IgD-negative memory B cell (primary cell): Measurements from ENCODE around the gene BTN1A1. TPM values are rescaled to one million over a fixed set of nuclear protein-coding genes. Genes with fewer than 3 reads are reported as not detected.

ENCODE experiments used
- H3K27ac Mint-ChIP-seq, 3 donors: one replicate each; pipeline ENCODE4 v1.8.0; 2020 to 2022; ENCODE audit warnings: mild to moderate bottlenecking in 3 of 3, mixed read lengths in 3 of 3, moderate library complexity in 1 of 3
- H3K27me3 Mint-ChIP-seq: one replicate; pipeline ENCODE4 v1.8.0; 2021; ENCODE audit warnings: mixed read lengths
- H3K36me3 Mint-ChIP-seq: one replicate; pipeline ENCODE4 v1.8.0; 2020; ENCODE audit warnings: mild to moderate bottlenecking, mixed read lengths
- H3K4me1 Mint-ChIP-seq, 3 donors: one replicate each; pipeline ENCODE4 v1.8.0; 2020 to 2022; ENCODE audit warnings: mixed read lengths in 3 of 3, mild to moderate bottlenecking in 1 of 3
- H3K4me3 Mint-ChIP-seq, 4 donors: one replicate each; pipeline ENCODE4 v1.8.0; 2020 to 2022; ENCODE audit warnings: mild to moderate bottlenecking in 4 of 4, mixed read lengths in 4 of 4, moderate library complexity in 3 of 4
- H3K9me3 Mint-ChIP-seq, 3 donors: one replicate each; pipeline ENCODE4 v1.8.0; 2020 to 2021; ENCODE audit warnings: mixed read lengths in 3 of 3, mild to moderate bottlenecking in 1 of 3
- polyA plus RNA-seq: library from polyadenylated mRNA; unstranded; fragments of 300-500 nt; fragmentation: Illumina TruSeq; gene quantifications from one replicate; pipeline ENCODE4 v1.2.3, GENCODE V29; 2021

BTN1A1 gene
- polyA plus RNA-seq, 1 donor from 2014 or later: 3.7 TPM

GRCh38 chr6:26471970-26472369 is 28.1 kb upstream of the BTN1A1 start:
- H3K27ac Mint-ChIP-seq: peak overlapping the region in 1 of 3 donors; percentile 99
- peak overlapping the region in 1 of 4 donors; percentile 18 for H3K4me3 Mint-ChIP-seq
- H3K27me3 Mint-ChIP-seq: no peaks in the 10 kb centered on the region
- peaks cover 14% of the 10 kb centered on the region for H3K36me3 Mint-ChIP-seq
- peaks cover 39 to 46% (median 39%) of the 10 kb centered on the region in 3 donors for H3K4me1 Mint-ChIP-seq
- H3K9me3 Mint-ChIP-seq: peaks cover 0 to 9% (median 3%) of the 10 kb centered on the region in 3 donors

DNA sequence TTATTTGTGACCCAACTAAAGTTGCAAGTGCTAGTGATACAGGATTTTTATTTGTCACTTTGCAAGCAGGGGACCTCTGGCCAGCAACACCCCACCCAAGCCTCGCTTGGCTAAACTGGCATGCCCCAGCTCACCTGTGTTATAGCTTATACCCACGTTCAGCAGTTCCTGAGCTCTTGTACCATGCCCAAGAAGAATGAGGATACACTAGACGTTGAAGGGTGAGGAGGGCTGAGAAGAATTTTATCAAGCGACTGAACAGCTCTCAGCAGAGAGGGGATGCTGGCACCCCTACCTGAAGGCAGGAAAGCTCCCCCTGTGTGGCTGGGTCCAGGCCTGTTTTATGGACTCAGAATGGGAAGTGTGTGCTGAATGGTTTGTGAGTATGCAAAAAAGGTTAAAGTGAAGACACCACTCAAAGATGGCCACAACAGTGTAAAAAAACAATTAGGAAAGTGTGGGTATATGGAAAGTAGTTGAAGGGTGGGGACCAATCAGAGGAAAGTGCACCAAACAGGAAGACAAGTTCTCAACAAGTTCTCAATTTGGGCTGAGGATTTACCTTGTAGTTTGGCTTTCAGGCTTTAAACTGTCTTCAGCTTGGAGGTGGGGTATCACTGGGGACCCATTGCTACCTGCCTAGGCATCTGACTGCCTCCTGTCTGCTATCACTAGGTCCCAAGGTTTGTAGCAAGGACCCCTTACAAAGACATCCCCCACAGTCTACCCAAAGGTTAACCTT is 27.4 kb upstream of the BTN1A1 start:
- Mint-ChIP-seq H3K27me3 (no peaks in the 10 kb centered on the region), H3K4me1 (peaks cover 42 to 53% (median 45%) of the 10 kb centered on the region in 3 donors), H3K9me3 (peaks cover 0 to 9% (median 3%) of the 10 kb centered on the region in 3 donors), H3K4me3 (peak overlapping the region; percentile 49 to 99 (median 97)), H3K36me3 (peaks cover 11% of the 10 kb centered on the region), H3K27ac (peak overlapping the region; percentile 98 to 99 (median 99))

GRCh38 chr6:26473429-26473757 is 26.7 kb upstream of the BTN1A1 start:
- H3K4me3 Mint-ChIP-seq: peak overlapping the region; percentile 96 to 99 (median 97)
- peaks cover 44 to 55% (median 50%) of the 10 kb centered on the region in 3 donors for H3K4me1 Mint-ChIP-seq
- peaks cover 0 to 9% (median 3%) of the 10 kb centered on the region in 3 donors for H3K9me3 Mint-ChIP-seq
- H3K27ac Mint-ChIP-seq: peak overlapping the region; percentile 98 to 99 (median 99)
- H3K36me3 Mint-ChIP-seq: peaks cover 6% of the 10 kb centered on the region
- H3K27me3 Mint-ChIP-seq: no peaks in the 10 kb centered on the region

- peaks cover 8% of the 10 kb centered on the region for H3K36me3 Mint-ChIP-seq
- peak overlapping the region; percentile 96 to 99 (median 97) for H3K4me3 Mint-ChIP-seq
- H3K27me3 Mint-ChIP-seq: no peaks in the 10 kb centered on the region
- peak overlapping the region; percentile 98 to 99 (median 99) for H3K27ac Mint-ChIP-seq
- H3K4me1 Mint-ChIP-seq: peaks cover 44 to 55% (median 50%) of the 10 kb centered on the region in 3 donors
- peaks cover 0 to 9% (median 1%) of the 10 kb centered on the region in 3 donors for H3K9me3 Mint-ChIP-seq
These were observed 26.2 kb upstream of the BTN1A1 start for GRCh38 chr6:26473758-26474438.

GRCh38 chr6:26474439-26474881 is 25.6 kb upstream of the BTN1A1 start:
- H3K36me3 Mint-ChIP-seq: peaks cover 4% of the 10 kb centered on the region
- H3K9me3 Mint-ChIP-seq: peaks cover 0 to 9% (median 1%) of the 10 kb centered on the region in 3 donors
- H3K4me3 Mint-ChIP-seq: peak overlapping the region; percentile 96 to 99 (median 97)
- peaks cover 47 to 57% (median 52%) of the 10 kb centered on the region in 3 donors for H3K4me1 Mint-ChIP-seq
- no peaks in the 10 kb centered on the region for H3K27me3 Mint-ChIP-seq
- peak overlapping the region; percentile 98 to 99 (median 99) for H3K27ac Mint-ChIP-seq

- H3K36me3 Mint-ChIP-seq: peaks cover 3% of the 10 kb centered on the region
- H3K9me3 Mint-ChIP-seq: peaks cover 0 to 9% (median 1%) of the 10 kb centered on the region in 3 donors
- no peaks in the 10 kb centered on the region for H3K27me3 Mint-ChIP-seq
- H3K4me3 Mint-ChIP-seq: peak overlapping the region in 2 of 4 donors; percentile 79 to 86
- peaks cover 59 to 69% (median 60%) of the 10 kb centered on the region in 3 donors for H3K4me1 Mint-ChIP-seq
- H3K27ac Mint-ChIP-seq: peak overlapping the region; percentile 80 to 95 (median 94)
These were observed 24.0 kb upstream of the BTN1A1 start for GRCh38 chr6:26475823-26476729.

- Mint-ChIP-seq H3K9me3 (peaks cover 0 to 3% (median 0%) of the 10 kb centered on the region in 3 donors), H3K27ac (peak overlapping the region; percentile 80 to 95 (median 94)), H3K36me3 (peaks cover 3% of the 10 kb centered on the region), H3K27me3 (no peaks in the 10 kb centered on the region), H3K4me1 (peaks cover 55 to 72% (median 61%) of the 10 kb centered on the region in 3 donors), H3K4me3 (peak overlapping the region; percentile 58 to 87 (median 82))
These were observed 23.2 kb upstream of the BTN1A1 start for GRCh38 chr6:26476896-26477295.

DNA sequence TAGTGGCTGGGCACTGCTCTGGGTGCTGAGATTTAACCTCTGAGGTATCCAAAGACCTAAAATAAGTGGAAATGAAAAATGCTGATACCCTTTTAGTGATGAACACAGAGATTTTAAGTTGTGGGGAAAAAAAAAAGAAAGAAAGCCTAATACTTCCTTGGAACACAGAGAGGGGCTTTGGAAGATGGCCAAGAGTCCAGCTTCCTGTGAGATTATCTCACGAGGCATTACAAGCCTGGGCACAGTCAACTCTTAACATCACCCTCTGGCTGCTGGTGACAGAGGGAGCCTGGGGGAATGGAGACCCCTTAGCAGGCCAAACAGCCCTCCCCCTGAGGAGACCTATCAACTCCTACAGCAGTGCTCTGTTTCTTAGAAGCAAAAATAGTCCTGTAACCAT is 22.7 kb upstream of the BTN1A1 start:
- no peaks in the 10 kb centered on the region for H3K27me3 Mint-ChIP-seq
- peak overlapping the region; percentile 80 to 95 (median 94) for H3K27ac Mint-ChIP-seq
- H3K9me3 Mint-ChIP-seq: no peaks in the 10 kb centered on the region
- peaks cover 3% of the 10 kb centered on the region for H3K36me3 Mint-ChIP-seq
- H3K4me1 Mint-ChIP-seq: peaks cover 55 to 72% (median 61%) of the 10 kb centered on the region in 3 donors
- H3K4me3 Mint-ChIP-seq: peak overlapping the region; percentile 58 to 87 (median 82)

- peak overlapping the region in 1 of 4 donors; percentile 86 for H3K4me3 Mint-ChIP-seq
- H3K36me3 Mint-ChIP-seq: peaks cover 3% of the 10 kb centered on the region
- no peaks in the 10 kb centered on the region for H3K9me3 Mint-ChIP-seq
- peaks cover 53 to 64% (median 54%) of the 10 kb centered on the region in 3 donors for H3K4me1 Mint-ChIP-seq
- H3K27ac Mint-ChIP-seq: peak overlapping the region; percentile 57 to 95 (median 94)
- no peaks in the 10 kb centered on the region for H3K27me3 Mint-ChIP-seq
These were observed 21.8 kb upstream of the BTN1A1 start for GRCh38 chr6:26478100-26478984.

GRCh38 chr6:26478985-26479278 is 21.2 kb upstream of the BTN1A1 start:
- Mint-ChIP-seq H3K9me3 (no peaks in the 10 kb centered on the region), H3K4me1 (peaks cover 49 to 60% (median 49%) of the 10 kb centered on the region in 3 donors), H3K4me3 (peak overlapping the region in 1 of 4 donors; percentile 17), H3K27ac (peak overlapping the region in 2 of 3 donors; percentile 47 to 57), H3K36me3 (peaks cover 3% of the 10 kb centered on the region), H3K27me3 (no peaks in the 10 kb centered on the region)

- no peak overlapping the region for H3K4me3 Mint-ChIP-seq
- peaks cover 29 to 34% (median 30%) of the 10 kb centered on the region in 3 donors for H3K4me1 Mint-ChIP-seq
- H3K27me3 Mint-ChIP-seq: no peaks in the 10 kb centered on the region
- peaks cover 0 to 2% (median 0%) of the 10 kb centered on the region in 3 donors for H3K9me3 Mint-ChIP-seq
- H3K36me3 Mint-ChIP-seq: peaks cover 6% of the 10 kb centered on the region
- H3K27ac Mint-ChIP-seq: no peak overlapping the region
These were observed 17.8 kb upstream of the BTN1A1 start for GRCh38 chr6:26482338-26482737.

- Mint-ChIP-seq H3K27ac (no peak overlapping the region), H3K9me3 (peaks cover 5 to 9% (median 6%) of the 10 kb centered on the region in 3 donors), H3K4me1 (peaks cover 16 to 23% (median 22%) of the 10 kb centered on the region in 3 donors), H3K4me3 (no peak overlapping the region), H3K27me3 (no peaks in the 10 kb centered on the region), H3K36me3 (peaks cover 8% of the 10 kb centered on the region)
These were observed 16.4 kb upstream of the BTN1A1 start for GRCh38 chr6:26483727-26484126.

DNA sequence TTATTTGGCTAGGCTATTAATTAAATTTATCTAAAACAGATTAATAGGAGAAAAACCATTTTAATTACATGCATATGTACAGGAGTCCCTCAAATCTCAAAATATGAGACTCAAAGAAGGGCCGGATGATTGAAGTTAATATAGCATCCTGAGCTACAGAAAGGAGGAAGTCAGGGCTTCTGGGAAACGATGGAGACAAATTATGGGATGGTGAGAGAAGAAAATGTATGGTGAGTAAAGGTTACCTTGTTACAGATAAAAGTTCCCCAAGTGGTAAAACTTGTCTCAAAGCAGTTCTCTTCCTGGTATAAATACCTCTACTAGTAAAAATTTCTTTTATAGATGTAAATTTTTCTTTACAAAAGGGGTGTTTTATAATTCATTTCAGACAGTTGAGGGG is 15.9 kb upstream of the BTN1A1 start:
- H3K4me3 Mint-ChIP-seq: no peak overlapping the region
- H3K4me1 Mint-ChIP-seq: peaks cover 12 to 19% (median 17%) of the 10 kb centered on the region in 3 donors
- H3K9me3 Mint-ChIP-seq: peaks cover 5 to 9% (median 6%) of the 10 kb centered on the region in 3 donors
- H3K36me3 Mint-ChIP-seq: peaks cover 7% of the 10 kb centered on the region
- H3K27me3 Mint-ChIP-seq: no peaks in the 10 kb centered on the region
- H3K27ac Mint-ChIP-seq: no peak overlapping the region
